ENCODE measurements around the gene MAP3K5. TPM values are rescaled to one million over a fixed set of nuclear protein-coding genes. Genes with fewer than 3 reads are reported as not detected.

Gene MAP3K5
- total RNA-seq, 1 donor from 2014 or later, result 0.02 TPM

DNA sequence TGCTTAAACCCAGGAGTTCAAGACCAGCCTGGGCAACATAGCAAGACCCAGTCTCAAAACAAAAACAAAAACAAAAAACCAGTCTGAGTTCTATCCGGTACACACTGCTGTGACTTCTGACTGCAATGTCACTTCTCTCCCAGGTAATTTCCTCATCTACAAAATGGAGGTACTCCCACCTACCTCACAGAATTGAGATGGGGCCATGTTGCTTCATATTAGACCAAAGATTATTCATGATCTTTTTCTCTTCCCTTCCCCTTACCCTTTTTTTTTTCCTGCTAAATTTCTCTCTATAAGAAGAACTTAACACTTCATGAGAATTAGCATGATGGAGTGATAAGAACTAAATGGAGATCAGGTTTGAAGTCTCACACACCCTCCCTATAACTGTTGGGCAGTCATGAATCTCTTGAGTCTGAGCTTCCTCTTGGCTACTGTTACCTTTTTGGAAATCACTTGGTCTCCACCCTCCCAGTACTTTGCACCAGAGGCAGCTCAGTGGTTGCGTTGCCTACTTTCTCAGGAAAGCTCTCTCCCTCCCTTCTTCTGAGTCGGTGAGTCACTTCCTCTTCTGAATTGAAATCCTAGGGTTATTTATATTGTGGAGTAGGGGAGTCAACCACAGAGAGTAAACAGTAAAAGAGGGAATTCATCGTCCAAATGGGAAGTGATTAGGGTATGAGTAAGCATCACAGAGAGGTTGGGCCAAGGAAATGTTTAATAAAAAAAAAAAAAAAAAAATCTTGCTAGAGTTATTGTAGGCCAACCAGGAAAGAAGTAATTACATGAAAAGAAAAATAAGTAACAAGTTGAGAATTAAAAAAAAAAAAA lies 182.2 kb downstream of the MAP3K5 start:
- Histone ChIP-seq H2AFZ (replicated peaks) (no peak overlapping the region), H3F3A (ENCODE audit: low read depth) (no peaks in the 10 kb centered on the region), H3K9ac (no peak overlapping the region), H3K4me2 (no peak overlapping the region), H4K20me1 (ENCODE audit: low read depth) (no peaks in the 10 kb centered on the region), H3K27me3 (no peaks in the 10 kb centered on the region), H3K27ac (no peak overlapping the region), H3K36me3 (no peaks in the 10 kb centered on the region), H3K9me3 (ENCODE audit: low read depth) (no peaks in the 10 kb centered on the region), H3K79me2 (ENCODE audit: low read depth) (no peaks in the 10 kb centered on the region), H3K4me3 (no peak overlapping the region), H3K4me1 (peaks cover 6% of the 10 kb centered on the region)
- H3K27ac Mint-ChIP-seq, result no peak overlapping the region
- DNase-seq (ENCODE audit: low spot score), result no peak
- H3K9me3 Mint-ChIP-seq, result no peaks in the 10 kb centered on the region
- no peak overlapping the region for H3K4me3 Mint-ChIP-seq
- TF ChIP-seq, protein P1, sequence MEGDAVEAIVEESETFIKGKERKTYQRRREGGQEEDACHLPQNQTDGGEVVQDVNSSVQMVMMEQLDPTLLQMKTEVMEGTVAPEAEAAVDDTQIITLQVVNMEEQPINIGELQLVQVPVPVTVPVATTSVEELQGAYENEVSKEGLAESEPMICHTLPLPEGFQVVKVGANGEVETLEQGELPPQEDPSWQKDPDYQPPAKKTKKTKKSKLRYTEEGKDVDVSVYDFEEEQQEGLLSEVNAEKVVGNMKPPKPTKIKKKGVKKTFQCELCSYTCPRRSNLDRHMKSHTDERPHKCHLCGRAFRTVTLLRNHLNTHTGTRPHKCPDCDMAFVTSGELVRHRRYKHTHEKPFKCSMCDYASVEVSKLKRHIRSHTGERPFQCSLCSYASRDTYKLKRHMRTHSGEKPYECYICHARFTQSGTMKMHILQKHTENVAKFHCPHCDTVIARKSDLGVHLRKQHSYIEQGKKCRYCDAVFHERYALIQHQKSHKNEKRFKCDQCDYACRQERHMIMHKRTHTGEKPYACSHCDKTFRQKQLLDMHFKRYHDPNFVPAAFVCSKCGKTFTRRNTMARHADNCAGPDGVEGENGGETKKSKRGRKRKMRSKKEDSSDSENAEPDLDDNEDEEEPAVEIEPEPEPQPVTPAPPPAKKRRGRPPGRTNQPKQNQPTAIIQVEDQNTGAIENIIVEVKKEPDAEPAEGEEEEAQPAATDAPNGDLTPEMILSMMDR (IDR thresholded peaks at IDR 0.05), result no peak
- no peak for TF ChIP-seq EZH2phosphoT487 (IDR thresholded peaks at IDR 0.05)
- no peak for TF ChIP-seq EZH2 (IDR thresholded peaks at IDR 0.05)
- no peaks in the 10 kb centered on the region for H3K4me1 Mint-ChIP-seq
- H3K27me3 Mint-ChIP-seq (ENCODE audit: insufficient read depth, low read depth), result no peaks in the 10 kb centered on the region
- no peaks in the 10 kb centered on the region for H3K36me3 Mint-ChIP-seq

DNA sequence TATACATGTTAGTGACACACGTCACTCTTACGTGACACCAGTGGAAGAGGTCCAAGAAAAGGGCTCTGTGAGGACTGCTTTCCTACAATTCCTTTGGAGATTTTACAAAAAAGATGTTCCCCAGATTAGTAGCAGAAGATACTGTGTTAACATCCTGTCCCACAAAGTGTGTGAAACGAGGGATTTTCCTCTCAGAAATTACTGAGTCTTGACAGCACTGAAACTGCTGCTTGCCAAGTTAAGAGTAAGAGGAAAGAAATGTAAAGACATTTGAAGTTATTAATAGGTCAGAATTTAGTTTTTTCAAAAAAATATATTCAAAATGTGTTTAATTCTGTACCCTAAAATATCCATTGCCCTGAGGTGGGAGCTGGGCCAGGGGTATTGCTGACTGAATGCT lies 183.3 kb downstream of the MAP3K5 start:
- Histone ChIP-seq H3K36me3 (no peaks in the 10 kb centered on the region), H3K9ac (no peak overlapping the region), H3K4me2 (no peak overlapping the region), H3K79me2 (ENCODE audit: low read depth) (no peaks in the 10 kb centered on the region), H3K9me3 (ENCODE audit: low read depth) (no peaks in the 10 kb centered on the region), H3F3A (ENCODE audit: low read depth) (no peaks in the 10 kb centered on the region), H4K20me1 (ENCODE audit: low read depth) (no peaks in the 10 kb centered on the region), H3K4me1 (peaks cover 6% of the 10 kb centered on the region), H3K27me3 (no peaks in the 10 kb centered on the region), H3K27ac (no peak overlapping the region), H2AFZ (replicated peaks) (no peak overlapping the region), H3K4me3 (no peak overlapping the region)
- Mint-ChIP-seq H3K4me3 (no peak overlapping the region), H3K36me3 (no peaks in the 10 kb centered on the region), H3K27me3 (ENCODE audit: insufficient read depth, low read depth) (no peaks in the 10 kb centered on the region), H3K4me1 (no peaks in the 10 kb centered on the region), H3K9me3 (no peaks in the 10 kb centered on the region), H3K27ac (no peak overlapping the region)
- no peak for DNase-seq (ENCODE audit: low spot score)
- TF ChIP-seq EZH2 (IDR thresholded peaks at IDR 0.05) (no peak), EZH2phosphoT487 (IDR thresholded peaks at IDR 0.05) (no peak)
- TF ChIP-seq, protein P1 (IDR thresholded peaks at IDR 0.05), result no peak

DNA sequence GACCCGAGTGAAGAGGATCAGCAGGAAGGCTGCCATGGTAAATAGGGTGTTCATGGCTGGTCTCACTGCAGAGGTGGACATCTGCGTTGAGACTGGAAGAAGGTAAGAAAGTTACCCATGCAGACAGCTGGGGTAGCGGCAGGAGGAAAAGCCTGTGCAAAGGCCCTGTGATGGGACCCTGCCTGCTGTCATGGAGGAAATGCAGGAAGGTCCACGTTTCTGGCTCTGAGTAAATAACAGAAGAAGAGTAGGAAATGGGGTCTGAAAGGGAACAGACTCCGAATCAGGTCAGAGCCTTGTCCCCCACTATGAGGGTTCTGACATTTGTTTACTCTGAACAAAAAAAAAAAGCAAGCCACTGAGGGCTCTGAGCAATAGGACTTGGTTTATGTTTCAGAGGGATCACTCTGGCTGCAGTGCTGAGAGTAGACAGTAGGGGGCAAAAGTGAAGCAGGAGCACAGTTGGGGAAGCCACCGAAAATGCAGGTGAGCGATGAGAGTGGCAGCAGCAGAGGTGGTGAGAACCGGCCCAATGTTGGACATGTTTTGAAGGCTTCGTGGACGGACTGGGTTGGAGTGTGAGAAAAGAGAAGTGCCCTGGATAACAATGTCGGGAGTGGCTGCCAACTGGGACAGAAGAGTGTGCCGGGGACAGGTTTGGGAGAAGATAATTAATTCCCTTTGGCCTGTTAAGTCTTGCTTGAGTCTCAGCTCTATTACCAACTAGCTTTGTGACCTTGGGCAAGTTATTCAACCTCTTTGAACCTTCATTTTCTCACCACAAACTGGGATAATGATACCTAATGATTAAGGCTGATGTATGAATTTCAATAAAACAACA lies 184.1 kb downstream of the MAP3K5 start:
- H3K36me3 ChIP-seq, result no peaks in the 10 kb centered on the region
- no peak overlapping the region for H3K4me2 ChIP-seq
- H3K27me3 ChIP-seq, result no peaks in the 10 kb centered on the region
- H2AFZ ChIP-seq (replicated peaks), result no peak overlapping the region
- H3K79me2 ChIP-seq (ENCODE audit: low read depth), result no peaks in the 10 kb centered on the region
- no peaks in the 10 kb centered on the region for H3F3A ChIP-seq (ENCODE audit: low read depth)
- Mint-ChIP-seq H3K27ac (no peak overlapping the region), H3K9me3 (no peaks in the 10 kb centered on the region), H3K36me3 (no peaks in the 10 kb centered on the region), H3K27me3 (ENCODE audit: insufficient read depth, low read depth) (no peaks in the 10 kb centered on the region), H3K4me1 (no peaks in the 10 kb centered on the region), H3K4me3 (no peak overlapping the region)
- H3K4me3 ChIP-seq, result no peak overlapping the region
- no peak for TF ChIP-seq EZH2phosphoT487 (IDR thresholded peaks at IDR 0.05)
- TF ChIP-seq, protein P1 (IDR thresholded peaks at IDR 0.05), result peak; percentile 79
- DNase-seq (ENCODE audit: low spot score), result peak; percentile 71
- no peak overlapping the region for H3K9ac ChIP-seq
- no peaks in the 10 kb centered on the region for H3K9me3 ChIP-seq (ENCODE audit: low read depth)
- H3K4me1 ChIP-seq, result peaks cover 5% of the 10 kb centered on the region
- H3K27ac ChIP-seq, result no peak overlapping the region
- H4K20me1 ChIP-seq (ENCODE audit: low read depth), result no peaks in the 10 kb centered on the region
